ENCODE measurements around the gene ELK3. TPM values are rescaled to one million over a fixed set of nuclear protein-coding genes. Genes with fewer than 3 reads are reported as not detected.
A peak's percentile ranks its signal among the peaks of the same experiment; 100 is the strongest.

Gene ELK3
- total RNA-seq, 4 donors from 2014 or later, result 19.8 to 55.4 (median 31.8) TPM

DNA sequence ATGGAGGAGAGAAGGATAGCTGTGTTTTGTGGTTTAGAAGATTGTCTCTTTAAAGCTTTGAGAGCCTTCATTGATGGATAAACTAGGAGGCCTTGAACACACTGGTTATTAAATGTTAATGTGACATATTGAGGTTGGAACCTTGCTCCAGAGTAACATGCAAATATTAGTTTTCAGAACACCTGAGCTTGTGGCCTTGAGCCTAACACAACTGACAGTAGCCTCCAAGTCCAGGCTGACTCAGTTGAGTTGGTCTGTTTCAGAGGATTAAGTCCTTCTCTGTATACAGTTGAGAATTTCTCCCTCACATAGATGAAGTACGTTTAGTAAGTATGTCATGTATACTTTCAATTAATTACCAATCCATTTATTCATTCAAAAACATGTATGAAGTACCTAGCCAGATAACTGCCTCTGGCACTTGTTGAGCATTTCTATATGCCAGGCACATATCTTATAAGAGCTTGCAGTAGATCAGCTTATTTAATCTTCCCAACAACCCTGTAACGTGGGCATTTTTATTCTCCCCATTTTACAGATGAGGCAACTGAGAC lies 63.5 kb downstream of the ELK3 start:
- H3K4me1 ChIP-seq, result peaks cover 7 to 12% of the 10 kb centered on the region in 2 donors
- intact Hi-C loops (cut with DNase I), result no loop called here
- H3K27me3 ChIP-seq, result no peaks in the 10 kb centered on the region
- no peak for TF ChIP-seq POLR2A (IDR thresholded peaks at IDR 0.05)
- TF ChIP-seq, protein P1, sequence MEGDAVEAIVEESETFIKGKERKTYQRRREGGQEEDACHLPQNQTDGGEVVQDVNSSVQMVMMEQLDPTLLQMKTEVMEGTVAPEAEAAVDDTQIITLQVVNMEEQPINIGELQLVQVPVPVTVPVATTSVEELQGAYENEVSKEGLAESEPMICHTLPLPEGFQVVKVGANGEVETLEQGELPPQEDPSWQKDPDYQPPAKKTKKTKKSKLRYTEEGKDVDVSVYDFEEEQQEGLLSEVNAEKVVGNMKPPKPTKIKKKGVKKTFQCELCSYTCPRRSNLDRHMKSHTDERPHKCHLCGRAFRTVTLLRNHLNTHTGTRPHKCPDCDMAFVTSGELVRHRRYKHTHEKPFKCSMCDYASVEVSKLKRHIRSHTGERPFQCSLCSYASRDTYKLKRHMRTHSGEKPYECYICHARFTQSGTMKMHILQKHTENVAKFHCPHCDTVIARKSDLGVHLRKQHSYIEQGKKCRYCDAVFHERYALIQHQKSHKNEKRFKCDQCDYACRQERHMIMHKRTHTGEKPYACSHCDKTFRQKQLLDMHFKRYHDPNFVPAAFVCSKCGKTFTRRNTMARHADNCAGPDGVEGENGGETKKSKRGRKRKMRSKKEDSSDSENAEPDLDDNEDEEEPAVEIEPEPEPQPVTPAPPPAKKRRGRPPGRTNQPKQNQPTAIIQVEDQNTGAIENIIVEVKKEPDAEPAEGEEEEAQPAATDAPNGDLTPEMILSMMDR (IDR thresholded peaks at IDR 0.05), result no peak
- no peak overlapping the region for H3K27ac ChIP-seq
- no peaks in the 10 kb centered on the region for H3K36me3 ChIP-seq
- 60 to 88% methylated on average over 2 of the region's 2 CpGs for WGBS, 2 donors
- no peak overlapping the region for H3K4me3 ChIP-seq (replicated peaks in 1 of 3)
- no peak for DNase-seq
- H3K9me3 ChIP-seq, result no peaks in the 10 kb centered on the region

DNA sequence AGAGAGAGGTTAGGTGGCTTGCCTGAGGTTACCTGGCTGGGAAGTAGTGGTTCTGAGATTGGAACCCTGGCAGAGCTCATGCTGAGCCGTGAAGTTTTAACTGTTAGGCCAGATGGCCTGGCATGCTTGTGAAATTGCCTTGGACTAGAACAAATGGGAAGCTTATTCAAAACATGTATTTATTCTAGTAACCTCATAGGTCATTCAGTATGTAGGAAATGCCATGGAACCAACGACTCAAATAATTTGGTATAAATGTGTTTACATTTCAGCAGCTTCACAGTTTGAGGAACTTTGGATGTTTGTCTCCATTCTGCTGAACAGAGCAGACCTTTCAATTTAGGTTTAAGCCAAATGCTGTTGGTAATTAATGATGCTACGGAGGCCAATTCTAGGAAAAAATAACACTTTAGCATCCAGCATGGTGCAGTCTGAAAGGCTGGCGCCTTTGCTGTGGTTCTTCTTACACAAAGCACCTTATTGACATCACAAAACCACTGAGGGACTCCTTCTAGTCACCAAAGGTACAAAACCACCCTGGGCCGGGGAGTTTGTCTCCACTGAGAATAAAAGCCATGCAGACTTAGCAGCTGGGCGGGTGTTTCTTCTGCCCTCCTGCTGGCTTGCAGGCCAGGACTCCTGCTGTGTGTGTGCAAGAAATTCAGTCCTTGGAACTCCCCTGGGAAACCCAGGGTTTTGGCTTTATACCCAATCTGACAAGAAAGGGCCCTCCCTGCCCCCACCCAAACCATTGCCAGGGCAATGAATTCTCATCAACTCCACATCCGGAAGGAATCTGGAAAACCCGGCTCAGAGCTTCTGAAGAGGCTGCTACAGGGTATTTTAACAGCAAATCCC lies 64.2 kb downstream of the ELK3 start:
- no peaks in the 10 kb centered on the region for H3K9me3 ChIP-seq
- H3K27ac ChIP-seq, result no peak overlapping the region
- H3K27me3 ChIP-seq, result no peaks in the 10 kb centered on the region
- intact Hi-C loops (cut with DNase I), result no loop called here
- TF ChIP-seq, protein P1 (IDR thresholded peaks at IDR 0.05), result no peak
- no peak for TF ChIP-seq POLR2A (IDR thresholded peaks at IDR 0.05)
- peak in 1 of 2 donors; percentile 40 for DNase-seq
- WGBS, 2 donors, result 53 to 55% methylated on average over 7 to 8 of the region's 8 CpGs
- H3K4me3 ChIP-seq (replicated peaks in 1 of 3), result no peak overlapping the region
- no peaks in the 10 kb centered on the region for H3K36me3 ChIP-seq
- peaks cover 7 to 12% of the 10 kb centered on the region in 2 donors for H3K4me1 ChIP-seq

DNA sequence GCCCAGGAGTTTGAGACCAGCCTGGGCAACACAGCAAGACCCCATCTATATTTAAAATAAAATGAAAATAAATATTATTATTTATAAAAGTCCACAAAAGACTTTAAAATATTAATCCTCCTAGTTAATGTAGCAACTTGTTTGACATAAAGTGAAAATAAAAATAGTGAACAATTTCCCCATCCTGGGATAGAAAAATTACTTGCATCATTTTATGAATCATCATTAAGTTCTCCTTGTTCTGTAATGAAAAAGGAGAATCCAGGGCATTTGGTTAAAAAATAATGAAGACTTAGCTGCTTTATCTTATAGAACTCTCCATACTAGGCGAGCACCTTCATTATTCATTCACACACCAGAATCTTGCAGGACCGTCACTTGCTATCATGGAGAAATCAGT lies 66.1 kb downstream of the ELK3 start:
- H3K27ac ChIP-seq, result no peak overlapping the region
- peaks cover 6 to 7% of the 10 kb centered on the region in 2 donors for H3K4me1 ChIP-seq
- intact Hi-C loops (cut with DNase I), result no loop called here

DNA sequence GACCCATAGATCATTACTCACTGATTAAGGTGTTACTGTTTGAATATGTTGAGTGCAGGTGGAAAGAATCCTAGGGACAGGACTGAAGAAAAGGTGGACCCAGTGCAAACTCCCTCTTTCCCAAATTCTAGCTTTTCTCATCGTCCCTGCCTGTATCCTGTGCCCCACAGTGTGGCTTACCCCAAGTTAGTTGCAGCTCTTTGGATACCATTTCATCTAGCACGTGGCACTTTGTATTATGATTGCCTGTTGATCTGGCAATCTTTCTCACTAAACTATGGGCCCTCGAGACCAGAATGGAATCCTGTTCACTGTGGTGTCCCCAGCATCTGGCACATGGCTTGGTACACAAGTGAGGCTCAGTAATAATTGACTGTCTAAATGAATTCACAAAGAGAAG lies 66.5 kb downstream of the ELK3 start:
- no peaks in the 10 kb centered on the region for H3K27me3 ChIP-seq
- no peaks in the 10 kb centered on the region for H3K9me3 ChIP-seq
- no peak for DNase-seq
- peaks cover 6 to 7% of the 10 kb centered on the region in 2 donors for H3K4me1 ChIP-seq
- no peak overlapping the region for H3K4me3 ChIP-seq (replicated peaks in 1 of 3)
- 73 to 90% methylated on average over 3 of the region's 3 CpGs for WGBS, 2 donors
- intact Hi-C loops (cut with DNase I), result no loop called here
- H3K27ac ChIP-seq, result no peak overlapping the region
- no peaks in the 10 kb centered on the region for H3K36me3 ChIP-seq
- TF ChIP-seq, protein P1 (IDR thresholded peaks at IDR 0.05), result no peak
- TF ChIP-seq POLR2A (IDR thresholded peaks at IDR 0.05), result no peak

More for the DNA sequence above, 66.1 kb downstream of the ELK3 start:
- H3K9me3 ChIP-seq, result no peaks in the 10 kb centered on the region
- H3K27me3 ChIP-seq, result no peaks in the 10 kb centered on the region
- no peak overlapping the region for H3K4me3 ChIP-seq (replicated peaks in 1 of 3)
- no peaks in the 10 kb centered on the region for H3K36me3 ChIP-seq
- 96 to 97% methylated on average over 2 of the region's 2 CpGs for WGBS, 2 donors
- no peak for DNase-seq
- no peak for TF ChIP-seq POLR2A (IDR thresholded peaks at IDR 0.05)
- TF ChIP-seq, protein P1 (IDR thresholded peaks at IDR 0.05), result no peak

DNA sequence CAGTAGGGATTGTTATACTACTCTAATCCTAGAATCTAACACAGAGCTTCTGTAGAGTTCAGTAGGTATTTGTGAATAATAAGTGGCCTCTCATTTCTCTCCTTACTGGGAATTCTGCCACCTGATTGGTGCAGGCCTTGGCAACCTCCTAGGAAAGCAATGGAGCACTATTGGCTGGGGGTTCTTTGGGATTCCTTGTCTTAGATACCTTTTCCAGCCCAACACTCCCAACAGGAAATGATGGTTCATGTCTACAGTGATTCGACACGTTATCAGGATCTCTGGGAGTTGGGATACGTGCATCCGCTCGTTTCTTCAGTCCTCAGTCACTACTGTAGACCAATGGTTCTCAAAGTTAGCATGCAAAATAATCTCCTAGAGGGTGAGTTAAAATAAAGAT lies 67.4 kb downstream of the ELK3 start:
- H3K36me3 ChIP-seq, result no peaks in the 10 kb centered on the region
- peaks cover 6 to 7% of the 10 kb centered on the region in 2 donors for H3K4me1 ChIP-seq
- 83 to 95% methylated on average over 5 of the region's 5 CpGs for WGBS, 2 donors
- no peak overlapping the region for H3K4me3 ChIP-seq (replicated peaks in 1 of 3)
- H3K9me3 ChIP-seq, result no peaks in the 10 kb centered on the region
- no peak overlapping the region for H3K27ac ChIP-seq
- intact Hi-C loops (cut with DNase I), result no loop called here
- TF ChIP-seq, protein P1 (IDR thresholded peaks at IDR 0.05), result no peak
- TF ChIP-seq POLR2A (IDR thresholded peaks at IDR 0.05), result no peak
- no peak for DNase-seq
- H3K27me3 ChIP-seq, result no peaks in the 10 kb centered on the region

Measured in thyroid gland (tissue), 4 donors.